Activated CD8-positive, alpha-beta memory T cell treated with anti-CD3 and anti-CD28 coated beads for 36 hours (primary cell): ENCODE results near the gene TRAPPC2L. TPM values are rescaled to one million over a fixed set of nuclear protein-coding genes. Genes with fewer than 3 reads are reported as not detected.

ENCODE experiments used
- CTCF ChIA-PET: fragments of 350-600 bp; sonication (Branson Sonifier 250); formaldehyde crosslinking; loops from one replicate; lab custom pipeline; 2021; ENCODE audit warnings: antibody characterized with exemption; lab: Charles Lee
- POLR2A ChIA-PET: fragments of 350-600 bp; sonication (Branson Sonifier 250); formaldehyde crosslinking; loops from one replicate; lab custom pipeline; 2021; ENCODE audit warnings: antibody characterized with exemption; lab: Charles Lee
- total RNA-seq, 2 experiments: library from RNA; stranded (reverse); gene quantifications; one replicate each; pipeline ENCODE4 v1.2.3, GENCODE V29; 2021

The TRAPPC2L gene
- total RNA-seq, 2 experiments from 2014 or later, result 97.2 to 103 TPM

GRCh38 chr16:88867581-88868246 is 10.8 kb downstream of the TRAPPC2L start:
- ChIA-PET POLR2A (no interaction called here), CTCF (interaction anchor here (0.7 kb wide), 1 partner anchor 699 kb away, joined by 3 read pairs; no protein-coding TSS in a partner anchor)

- CTCF ChIA-PET, result no interaction called here
- POLR2A ChIA-PET, result no interaction called here
These were observed 12.2 kb downstream of the TRAPPC2L start for GRCh38 chr16:88868974-88869672.

DNA sequence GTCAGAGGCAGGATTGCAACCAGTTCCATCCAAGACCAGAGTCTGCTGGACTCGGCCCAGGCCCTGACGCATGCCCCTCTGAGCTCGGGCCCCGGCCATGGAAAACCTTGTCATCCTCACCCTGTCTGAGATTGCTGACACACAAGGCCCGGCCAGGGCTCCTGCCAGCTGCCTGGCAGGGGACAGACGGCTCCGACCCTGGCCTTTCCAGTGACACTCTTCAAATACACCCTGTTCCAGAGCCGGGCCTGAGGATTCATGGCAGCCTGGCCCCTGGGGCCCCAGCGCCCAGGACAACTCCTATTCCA is 12.7 kb downstream of the TRAPPC2L start:
- POLR2A ChIA-PET, result no interaction called here
- CTCF ChIA-PET, result no interaction called here

DNA sequence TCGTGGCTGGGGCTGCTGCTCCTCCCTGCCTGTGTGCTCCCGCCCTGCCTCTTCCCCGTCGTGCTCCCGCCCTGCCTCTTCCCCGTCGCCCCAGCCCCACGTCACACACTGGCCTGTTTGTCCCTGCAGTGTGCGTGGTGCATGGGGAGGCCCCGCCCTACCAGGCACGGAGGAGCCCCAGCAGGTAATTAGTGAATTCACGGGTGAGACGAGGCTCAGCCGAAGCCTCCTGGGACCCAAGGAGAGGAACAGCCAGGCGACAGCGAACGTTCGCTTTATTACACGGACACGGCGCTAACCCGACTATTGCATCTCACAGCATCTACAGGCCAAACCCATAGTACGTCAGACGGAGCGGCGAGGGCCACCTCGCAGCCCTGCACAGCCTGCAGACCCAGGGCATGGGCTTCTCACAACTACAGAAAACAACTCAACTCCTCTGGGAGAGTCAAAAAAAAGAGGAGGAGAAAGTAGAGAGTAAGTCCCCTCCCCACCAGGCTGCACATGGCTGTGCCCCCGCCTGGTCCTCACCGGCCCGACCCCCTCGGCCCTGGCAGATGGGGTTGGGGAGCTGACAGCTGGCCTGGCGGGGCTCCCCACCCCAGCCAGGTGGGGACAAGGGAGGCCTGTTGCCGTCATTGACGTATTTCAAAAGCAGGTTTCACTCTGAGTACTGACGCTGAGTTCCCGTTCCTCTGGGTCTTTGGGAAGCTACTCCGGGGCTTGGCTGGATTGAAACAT is 13.9 kb downstream of the TRAPPC2L start:
- ChIA-PET CTCF (interaction anchor here (0.6 to 1.3 kb wide), 2 partner anchors 13 to 247 kb away, joined by 3 to 4 read pairs; no protein-coding TSS in a partner anchor), POLR2A (no interaction called here)

GRCh38 chr16:88871349-88871702 is 14.4 kb downstream of the TRAPPC2L start:
- CTCF ChIA-PET, result interaction anchor here (0.5 to 1.3 kb wide), 3 partner anchors 14 to 246 kb away, joined by 3 to 4 read pairs (median 3); no protein-coding TSS in a partner anchor
- POLR2A ChIA-PET, result no interaction called here

- CTCF ChIA-PET, result interaction anchor here (0.5 to 1.3 kb wide), 2 partner anchors 14 to 39 kb away, joined by 3 read pairs; no protein-coding TSS in a partner anchor
These were observed 14.9 kb downstream of the TRAPPC2L start for GRCh38 chr16:88871730-88872416.

GRCh38 chr16:88872650-88873331 is 15.9 kb downstream of the TRAPPC2L start:
- POLR2A ChIA-PET, result no interaction called here
- CTCF ChIA-PET, result no interaction called here

More at GRCh38 chr16:88871730-88872416, 14.9 kb downstream of the TRAPPC2L start:
- POLR2A ChIA-PET, result no interaction called here

- ChIA-PET CTCF (no interaction called here), POLR2A (no interaction called here)
These were observed 18.1 kb downstream of the TRAPPC2L start for GRCh38 chr16:88874938-88875599.

DNA sequence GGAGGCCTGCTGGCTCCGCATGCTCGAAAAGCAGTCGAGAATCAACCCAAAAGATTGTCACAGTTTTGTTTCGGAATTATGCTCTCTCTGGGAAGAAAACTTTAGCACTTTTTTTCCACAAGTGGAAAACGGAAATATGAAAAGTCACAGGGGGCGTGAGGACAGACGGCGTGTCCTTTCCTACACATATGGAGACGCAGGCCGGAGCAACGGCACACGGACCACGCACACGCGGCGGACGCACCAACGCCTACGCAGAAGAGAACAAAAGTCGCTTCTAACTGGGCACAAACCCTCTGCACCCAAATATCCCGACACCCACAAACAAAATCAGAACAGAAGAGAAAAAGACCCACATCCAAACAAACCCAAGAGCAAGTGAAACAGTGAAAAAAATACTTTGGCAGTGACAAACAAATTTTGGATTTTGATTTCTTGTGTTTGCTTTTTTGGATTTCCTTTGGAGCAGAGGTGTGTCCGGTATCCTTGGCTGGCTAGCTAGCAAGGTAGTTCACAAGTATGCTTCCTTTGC is 18.8 kb downstream of the TRAPPC2L start:
- ChIA-PET CTCF (no interaction called here), POLR2A (no interaction called here)

- POLR2A ChIA-PET, result no interaction called here
- CTCF ChIA-PET, result no interaction called here
These were observed 20.1 kb downstream of the TRAPPC2L start for GRCh38 chr16:88876942-88877526.

GRCh38 chr16:88877564-88878289 is 20.8 kb downstream of the TRAPPC2L start:
- ChIA-PET POLR2A (no interaction called here), CTCF (no interaction called here)

- ChIA-PET POLR2A (no interaction called here), CTCF (no interaction called here)
These were observed 21.4 kb downstream of the TRAPPC2L start for GRCh38 chr16:88878356-88878755.

DNA sequence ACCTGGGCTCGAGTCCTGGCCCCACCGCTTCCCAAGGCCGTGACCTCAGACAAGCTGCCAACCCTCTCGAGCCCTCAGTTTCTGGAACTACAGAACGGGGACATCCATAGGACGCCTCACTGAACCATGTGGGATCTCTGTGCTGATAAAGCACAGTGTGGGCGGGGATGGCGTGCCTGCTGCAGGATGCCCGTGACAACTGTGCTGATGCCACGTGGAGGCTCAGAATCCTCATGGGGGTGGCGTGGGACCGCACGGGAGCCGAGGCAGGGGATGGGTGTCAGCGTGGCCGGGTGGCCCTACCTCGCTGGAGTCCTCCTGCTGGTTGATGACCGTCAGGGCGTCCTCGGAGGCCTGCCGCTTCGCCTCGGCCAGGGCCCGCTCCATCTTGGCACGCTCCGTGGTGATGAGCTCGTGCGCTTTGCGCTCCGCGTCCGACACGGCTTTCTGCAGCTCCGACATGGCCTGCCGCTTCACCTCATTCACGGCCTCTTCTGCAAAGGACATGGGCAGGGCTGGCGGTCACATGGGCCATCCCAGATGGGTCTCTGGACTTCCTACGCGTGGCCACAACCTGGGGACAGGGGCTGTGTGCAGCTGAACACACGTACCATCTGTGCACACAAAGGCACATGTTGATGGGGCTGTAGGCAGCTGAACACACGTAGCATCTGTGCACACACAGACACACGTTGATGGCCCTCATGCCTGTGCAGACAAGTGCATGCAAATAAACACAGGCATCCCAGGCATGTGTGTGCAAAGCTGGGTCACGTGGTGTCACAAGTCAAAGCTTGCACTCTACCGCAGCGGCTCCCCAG is 22.2 kb downstream of the TRAPPC2L start:
- ChIA-PET POLR2A (no interaction called here), CTCF (no interaction called here)

DNA sequence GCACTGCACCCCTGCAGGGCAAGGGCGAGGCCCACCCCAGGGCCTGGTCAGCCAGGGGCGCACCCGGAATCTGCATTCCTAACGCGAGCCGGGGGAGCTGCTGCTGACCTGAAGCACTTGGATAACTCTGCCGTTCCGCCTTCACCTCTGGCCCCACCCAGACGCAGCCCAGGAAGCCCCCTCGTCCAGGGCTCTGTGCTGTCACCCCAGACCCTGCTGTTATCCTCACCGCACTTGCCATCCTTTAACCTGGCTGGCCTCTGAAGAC is 22.8 kb downstream of the TRAPPC2L start:
- ChIA-PET CTCF (no interaction called here), POLR2A (no interaction called here)

- CTCF ChIA-PET, result no interaction called here
- POLR2A ChIA-PET, result no interaction called here
These were observed 23.5 kb downstream of the TRAPPC2L start for GRCh38 chr16:88880226-88881006.

GRCh38 chr16:88881007-88881615 is 24.2 kb downstream of the TRAPPC2L start:
- ChIA-PET POLR2A (no interaction called here), CTCF (no interaction called here)
